HG02885 (cell line): ENCODE results near the gene SPATA31D4.
A peak's percentile ranks its signal among the peaks of the same experiment; 100 is the strongest.

ENCODE experiments used
- ATAC-seq: cut with Tn5 transposase; IDR thresholded peaks from one replicate; pipeline ENCODE4 v1.9.1; 2021; ENCODE audit warnings: mild to moderate bottlenecking; ENCODE audit not compliant: unreplicated experiment, poor library complexity

The SPATA31D4 gene

DNA sequence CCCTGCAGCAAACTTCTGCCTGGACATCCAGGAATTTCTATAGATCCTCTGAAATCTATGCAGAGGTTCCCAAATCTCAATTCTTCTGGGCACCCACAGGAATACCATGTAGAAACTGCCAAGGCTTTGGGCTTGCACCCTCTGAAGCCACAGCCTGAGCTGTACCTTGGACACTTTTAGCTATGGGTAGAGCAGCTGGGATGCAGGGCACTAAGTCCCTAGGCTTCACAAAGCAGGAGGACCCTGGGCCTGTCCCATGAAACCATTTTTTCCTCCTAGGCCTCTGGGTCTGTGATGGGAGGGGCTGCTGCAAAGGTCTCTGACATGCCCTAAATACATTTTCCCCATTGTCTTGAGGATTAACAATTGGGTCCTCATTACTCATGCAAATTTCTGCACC, 27.4 kb downstream of the SPATA31D4 start:
- ATAC-seq: no peak

DNA sequence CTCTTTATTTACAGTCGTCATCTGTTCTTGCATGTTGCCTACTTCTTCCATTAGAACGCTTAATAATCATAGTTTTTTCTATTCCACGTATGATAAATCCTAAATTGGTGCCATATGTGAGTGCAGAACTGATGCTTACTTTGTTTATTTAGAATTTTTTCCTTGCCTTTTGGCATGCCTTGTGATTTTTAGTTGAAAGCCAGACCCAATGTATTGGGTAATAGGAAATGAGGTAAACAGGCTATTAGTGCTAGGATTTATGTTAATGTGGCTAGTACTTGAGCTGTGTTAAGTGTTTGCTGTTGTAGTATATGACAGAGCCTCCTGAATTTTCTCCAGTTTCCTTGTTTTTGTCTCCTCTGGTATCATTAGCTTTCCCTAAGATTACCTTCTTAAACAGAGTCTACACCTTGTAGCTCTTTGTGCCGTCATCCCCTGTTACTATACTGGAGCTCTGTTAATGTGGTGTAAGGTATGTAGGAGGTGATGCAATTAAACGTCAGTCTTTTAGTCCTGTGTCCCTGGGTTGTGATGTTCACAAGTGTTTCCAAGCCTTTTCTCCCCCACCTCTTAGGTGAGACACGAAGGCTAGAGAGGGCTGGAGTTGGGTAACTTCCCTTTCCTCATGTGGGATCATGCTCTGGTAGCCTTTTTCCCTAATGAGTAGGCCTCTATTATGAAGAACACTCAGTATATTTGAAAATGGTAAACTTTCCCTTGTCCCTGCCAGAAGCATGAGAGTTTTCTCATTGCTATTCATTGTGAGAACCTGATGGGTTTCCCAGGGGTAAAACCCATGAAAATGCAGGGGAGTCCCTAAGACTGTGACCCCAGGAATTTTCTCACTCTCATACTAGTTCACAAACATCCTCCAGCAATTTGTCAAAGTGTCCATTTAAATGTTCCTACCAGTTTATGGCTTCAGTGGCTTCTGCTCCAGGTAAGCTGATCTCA, 36.3 kb downstream of the SPATA31D4 start:
- ATAC-seq: peak; percentile 39

DNA sequence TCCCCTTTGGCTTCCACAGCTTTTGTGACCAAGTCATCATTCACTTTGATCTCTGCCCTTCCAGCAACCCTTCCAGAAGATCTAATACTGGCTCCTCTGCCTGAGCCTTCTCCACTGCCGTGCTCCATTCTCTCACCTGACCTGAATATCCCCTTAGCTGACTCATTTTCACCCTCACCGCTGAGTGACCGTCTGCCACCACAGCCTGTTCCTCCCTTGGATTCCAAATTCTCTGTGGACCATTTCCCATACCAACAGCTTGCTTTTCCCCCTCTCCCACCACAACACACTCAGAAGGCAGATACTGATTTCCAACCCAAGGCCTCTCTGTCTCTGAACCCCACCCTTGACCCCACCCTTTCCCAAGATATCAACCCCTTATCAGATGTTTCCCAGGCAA, 39.8 kb downstream of the SPATA31D4 start:
- no peak for ATAC-seq

DNA sequence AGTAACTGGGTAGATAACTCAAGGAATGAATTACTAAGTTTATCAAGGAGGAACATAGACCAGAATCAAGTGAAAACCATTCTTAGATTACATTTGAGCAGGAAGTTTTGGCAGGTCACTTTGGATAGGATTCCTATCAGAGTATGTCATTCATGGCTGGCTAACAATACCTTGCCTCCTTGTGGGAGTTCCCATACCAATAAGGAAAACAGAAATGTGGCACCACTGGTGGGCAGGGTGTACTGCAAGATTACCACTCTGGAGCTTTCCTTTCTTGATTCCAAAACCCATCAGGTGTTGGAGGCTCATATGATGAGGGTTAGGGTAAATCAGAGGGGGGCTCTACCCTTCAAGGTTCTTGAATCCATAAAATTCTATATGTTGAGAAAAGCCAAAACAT, 41.7 kb downstream of the SPATA31D4 start:
- ATAC-seq: no peak

DNA sequence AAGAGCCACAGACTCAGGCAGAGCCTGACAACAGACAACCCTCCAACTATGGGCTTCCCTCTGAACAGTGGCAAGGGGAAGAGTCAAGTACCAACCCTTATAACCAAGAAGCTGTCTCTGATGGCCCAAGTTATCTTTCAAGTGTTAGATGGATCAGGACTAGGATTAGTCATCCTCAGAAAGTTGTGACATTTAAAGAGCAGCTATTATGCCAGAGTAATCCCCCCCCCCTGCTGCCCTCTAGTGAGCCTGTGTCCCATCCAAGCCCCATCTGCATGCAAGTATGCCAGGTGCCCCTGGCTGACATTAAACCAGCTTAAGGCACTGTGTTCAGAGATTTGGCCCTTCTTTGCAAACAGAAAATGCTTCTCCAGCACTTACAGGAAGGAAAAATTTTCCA, 43.5 kb downstream of the SPATA31D4 start:
- ATAC-seq: no peak

DNA sequence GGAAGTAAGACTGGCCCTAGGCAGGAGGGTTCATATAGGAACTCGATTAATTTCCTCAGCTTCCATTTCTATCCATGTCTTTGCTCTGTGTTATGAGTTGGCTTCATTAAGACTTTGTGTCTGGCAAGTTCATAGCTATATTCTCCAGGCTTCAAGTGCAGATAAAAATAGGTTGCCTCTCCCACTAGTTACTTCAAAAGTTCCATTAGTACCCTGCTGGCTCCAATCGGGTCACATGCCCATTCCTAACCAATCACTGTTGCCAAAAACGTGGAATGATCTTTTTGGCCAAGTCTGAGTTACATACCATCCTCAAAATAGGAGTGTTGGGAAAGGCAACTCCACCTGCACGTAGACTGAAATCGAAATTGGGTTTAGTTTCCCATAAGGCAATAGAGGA, 46.5 kb downstream of the SPATA31D4 start:
- no peak for ATAC-seq

DNA sequence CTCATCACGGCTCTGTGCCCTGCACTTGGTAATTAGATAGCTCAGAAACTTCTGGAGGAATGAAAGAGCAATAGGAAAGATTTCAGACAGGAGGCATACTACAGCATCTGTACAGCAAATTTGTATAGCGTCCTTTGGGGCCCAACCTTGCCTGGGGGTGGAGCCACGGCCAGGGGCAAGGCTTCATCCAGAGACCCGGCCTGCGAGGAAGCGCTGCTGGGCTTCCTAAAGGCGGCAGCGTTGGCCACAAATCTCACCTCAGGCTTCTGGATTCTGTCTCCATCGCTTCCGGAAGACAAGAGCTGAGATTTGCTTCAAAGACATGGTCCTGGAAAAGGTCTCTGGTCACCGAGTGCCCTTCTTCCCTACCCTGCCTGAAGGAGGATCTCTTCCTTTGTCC, 48.1 kb downstream of the SPATA31D4 start:
- no peak for ATAC-seq

DNA sequence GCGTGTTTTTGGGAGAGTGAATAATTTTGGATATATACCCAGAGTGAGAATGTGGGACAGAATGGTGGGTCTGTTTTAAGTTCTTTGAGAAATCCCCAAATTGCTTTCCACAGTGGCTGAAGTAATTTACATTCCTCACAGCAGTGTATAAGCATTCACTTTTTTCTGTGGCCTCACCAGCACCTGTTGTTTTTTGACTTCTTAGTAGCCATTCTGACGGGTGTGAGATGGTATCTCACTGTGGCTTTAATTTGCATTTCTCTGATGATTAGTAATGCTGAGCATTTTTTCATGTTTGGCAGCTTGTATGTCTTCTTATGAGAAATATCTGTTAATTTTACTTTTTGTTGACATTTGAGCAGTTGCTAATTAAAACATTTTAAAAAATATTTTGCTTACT, 51.0 kb downstream of the SPATA31D4 start:
- peak; percentile 50 for ATAC-seq

DNA sequence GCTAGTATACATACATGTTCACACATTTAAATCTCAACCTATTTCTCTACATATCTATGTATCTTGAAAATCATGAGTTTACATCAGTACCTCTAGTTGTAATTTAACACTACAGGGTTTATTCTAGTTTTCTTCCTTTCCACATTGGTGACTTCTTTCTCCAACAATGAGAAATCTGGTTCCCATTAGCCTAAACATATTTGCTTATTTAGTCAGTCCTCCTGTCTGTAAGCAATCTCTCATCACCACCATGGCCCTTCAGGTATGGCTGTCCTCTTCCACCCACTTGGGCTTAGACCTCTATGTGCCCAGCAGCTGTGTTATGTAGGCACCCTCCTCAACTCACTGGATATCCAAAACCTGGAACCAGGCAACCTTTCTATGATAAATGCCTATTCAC, 52.3 kb downstream of the SPATA31D4 start:
- no peak for ATAC-seq

DNA sequence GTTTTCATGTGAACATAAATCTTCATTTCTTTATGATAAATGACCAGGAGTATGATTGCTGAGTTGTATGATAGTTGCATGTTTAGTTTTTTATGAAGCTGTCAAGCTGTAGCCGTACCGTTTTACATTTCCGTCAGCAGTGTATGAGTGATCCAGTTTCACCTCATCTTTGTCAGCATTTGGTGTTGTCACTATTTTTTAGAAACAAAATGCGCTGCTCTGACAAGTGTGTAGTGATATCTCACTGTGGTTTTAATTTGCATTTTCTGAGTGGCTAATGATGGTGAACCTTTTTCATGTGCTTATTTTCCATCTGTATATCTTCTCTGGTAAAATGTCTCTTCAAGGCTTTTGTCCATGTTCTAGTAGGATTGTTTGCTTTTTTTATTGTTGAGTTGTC, 53.7 kb downstream of the SPATA31D4 start:
- ATAC-seq: no peak
